Stimulated activated CD8-positive, alpha-beta memory T cell treated with anti-CD3 and anti-CD28 coated beads, Interleukin-7, amount 100 ng/mL, for 4 hours (primary cell): Measurements from ENCODE around the gene CD83.
A peak's percentile ranks its signal among the peaks of the same experiment; 100 is the strongest.
"Not testable (repeated sequence)": the region's sequence is repeated elsewhere in the genome, so short reads cannot be mapped to it uniquely, and the experiment has no call there.

Source experiments
- DNase-seq, 2 donors: peaks; one replicate each; pipeline ENCODE4 v3.0.0-alpha.2; 2020; ENCODE audit warnings: low read depth in 2 of 2

The CD83 gene, protein sequence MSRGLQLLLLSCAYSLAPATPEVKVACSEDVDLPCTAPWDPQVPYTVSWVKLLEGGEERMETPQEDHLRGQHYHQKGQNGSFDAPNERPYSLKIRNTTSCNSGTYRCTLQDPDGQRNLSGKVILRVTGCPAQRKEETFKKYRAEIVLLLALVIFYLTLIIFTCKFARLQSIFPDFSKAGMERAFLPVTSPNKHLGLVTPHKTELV

DNA sequence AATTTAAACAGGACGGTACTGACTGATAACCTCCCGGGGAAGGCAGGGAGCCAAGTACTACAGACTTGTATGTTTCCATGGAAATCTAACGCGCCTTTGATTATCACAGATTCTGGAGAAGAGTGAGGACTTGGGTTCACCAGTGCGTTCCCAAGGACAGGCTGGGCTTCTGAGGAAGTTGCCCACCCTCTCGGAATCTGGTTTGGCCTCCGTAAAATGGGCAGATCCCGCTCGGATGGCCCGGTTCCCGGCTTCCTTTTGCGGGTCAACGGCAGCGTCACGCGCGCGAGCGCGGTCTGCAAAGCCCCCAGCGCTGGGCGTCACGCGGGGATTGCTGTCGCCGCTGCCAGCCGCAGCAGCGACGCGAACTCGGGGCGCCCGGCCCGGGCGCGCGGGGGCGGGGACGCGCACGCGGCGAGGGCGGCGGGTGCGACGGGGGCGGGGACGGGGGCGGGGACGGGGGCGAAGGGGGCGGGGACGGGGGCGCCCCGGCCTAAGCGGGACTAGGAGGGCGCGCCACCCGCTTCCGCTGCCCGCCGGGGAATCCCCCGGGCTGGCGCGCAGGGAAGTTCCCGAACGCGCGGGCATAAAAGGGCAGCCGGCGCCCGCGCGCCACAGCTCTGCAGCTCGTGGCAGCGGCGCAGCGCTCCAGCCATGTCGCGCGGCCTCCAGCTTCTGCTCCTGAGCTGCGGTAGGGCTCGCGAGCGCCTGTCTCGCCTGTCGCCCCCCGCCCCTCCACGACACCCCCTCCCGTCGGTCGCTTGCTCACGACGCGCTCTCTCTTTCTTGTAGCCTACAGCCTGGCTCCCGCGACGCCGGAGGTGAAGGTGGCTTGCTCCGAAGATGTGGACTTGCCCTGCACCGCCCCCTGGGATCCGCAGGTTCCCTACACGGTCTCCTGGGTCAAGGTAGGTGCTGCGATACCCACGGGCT, at the start of gene CD83:
TSS of gene CD83 (plus strand) at position 615 of the 933 bp plus-strand sequence. CDS start at position 655, 40 bp downstream.
- DNase-seq = peak; percentile 66 to 87

DNA sequence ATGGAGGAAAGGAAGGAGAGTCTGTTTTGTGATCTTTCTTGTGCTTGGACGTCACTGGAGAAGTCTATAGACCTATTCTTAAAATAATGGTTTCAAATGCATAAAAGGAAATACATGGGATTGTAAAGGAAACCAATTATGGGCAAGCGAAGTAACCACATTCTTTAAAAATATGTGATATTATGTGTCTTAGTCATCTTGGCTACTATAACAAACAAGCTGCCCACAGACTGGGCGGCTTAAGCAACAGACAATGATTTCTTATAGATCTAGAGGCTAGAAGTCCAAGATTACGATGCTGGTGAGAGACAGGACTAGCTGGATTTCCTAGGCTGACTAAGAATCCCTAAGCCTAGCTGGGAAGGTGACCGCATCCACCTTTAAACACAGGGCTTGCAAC, 49.4 kb upstream of the CD83 start:
- no peak for DNase-seq

DNA sequence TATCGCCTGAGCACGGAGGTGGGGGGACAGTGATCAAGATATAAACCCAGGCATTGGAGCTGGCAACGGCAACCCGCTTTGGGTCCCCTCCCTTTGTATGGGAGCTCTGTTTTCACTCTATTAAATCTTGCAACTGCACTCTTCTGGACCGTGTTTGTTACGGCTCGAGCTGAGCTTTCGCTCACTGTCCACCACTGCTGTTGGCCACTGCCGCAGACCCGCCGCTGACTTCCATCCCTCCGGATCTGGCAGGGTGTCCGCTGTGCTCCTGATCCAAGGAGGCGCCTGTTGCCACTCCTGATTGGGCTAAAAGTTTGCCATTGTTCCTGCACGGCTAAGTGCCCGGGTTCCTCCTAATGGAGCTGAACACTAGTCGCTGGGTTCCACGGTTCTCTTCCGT, 48.9 kb upstream of the CD83 start:
- no peak for DNase-seq

DNA sequence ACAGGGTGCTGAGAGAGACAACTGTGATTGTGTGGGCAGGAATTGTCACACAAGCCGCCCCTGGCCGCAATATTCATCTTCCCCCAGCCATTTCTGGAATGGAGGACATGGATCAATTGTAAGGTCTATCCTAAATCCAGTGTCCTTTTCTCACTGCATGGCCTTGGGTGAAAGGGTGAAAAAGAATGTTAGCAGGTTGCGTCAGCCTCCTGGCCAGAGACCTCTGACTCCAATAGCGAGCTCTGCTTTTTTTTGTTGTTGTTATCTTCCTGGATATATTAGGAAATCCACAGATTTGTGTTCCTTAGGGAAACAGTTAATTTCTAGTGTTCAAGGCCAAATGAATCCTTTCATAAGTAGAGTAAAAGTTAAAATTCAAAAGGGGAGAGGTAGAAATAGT, 47.1 kb upstream of the CD83 start:
- no peak for DNase-seq

DNA sequence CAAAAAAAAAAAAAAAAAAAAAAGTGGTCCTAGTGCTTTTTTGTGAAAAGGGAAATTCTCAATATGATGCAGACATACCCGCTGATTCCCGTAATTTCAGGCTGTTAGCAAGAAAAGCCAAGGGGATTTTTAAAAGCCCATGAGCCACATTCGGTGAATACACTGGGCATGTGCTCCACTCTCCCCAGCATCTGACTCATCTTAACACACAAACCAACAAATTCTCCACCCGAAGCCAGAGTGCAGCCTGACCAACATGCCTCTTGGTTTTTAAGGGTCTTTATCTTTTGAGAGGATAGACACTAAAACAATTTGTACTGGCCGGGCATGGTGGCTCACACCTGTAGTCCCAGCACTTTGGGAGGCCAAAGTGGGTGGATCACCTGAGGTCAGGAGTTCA, 45.5 kb upstream of the CD83 start:
- DNase-seq = no peak

DNA sequence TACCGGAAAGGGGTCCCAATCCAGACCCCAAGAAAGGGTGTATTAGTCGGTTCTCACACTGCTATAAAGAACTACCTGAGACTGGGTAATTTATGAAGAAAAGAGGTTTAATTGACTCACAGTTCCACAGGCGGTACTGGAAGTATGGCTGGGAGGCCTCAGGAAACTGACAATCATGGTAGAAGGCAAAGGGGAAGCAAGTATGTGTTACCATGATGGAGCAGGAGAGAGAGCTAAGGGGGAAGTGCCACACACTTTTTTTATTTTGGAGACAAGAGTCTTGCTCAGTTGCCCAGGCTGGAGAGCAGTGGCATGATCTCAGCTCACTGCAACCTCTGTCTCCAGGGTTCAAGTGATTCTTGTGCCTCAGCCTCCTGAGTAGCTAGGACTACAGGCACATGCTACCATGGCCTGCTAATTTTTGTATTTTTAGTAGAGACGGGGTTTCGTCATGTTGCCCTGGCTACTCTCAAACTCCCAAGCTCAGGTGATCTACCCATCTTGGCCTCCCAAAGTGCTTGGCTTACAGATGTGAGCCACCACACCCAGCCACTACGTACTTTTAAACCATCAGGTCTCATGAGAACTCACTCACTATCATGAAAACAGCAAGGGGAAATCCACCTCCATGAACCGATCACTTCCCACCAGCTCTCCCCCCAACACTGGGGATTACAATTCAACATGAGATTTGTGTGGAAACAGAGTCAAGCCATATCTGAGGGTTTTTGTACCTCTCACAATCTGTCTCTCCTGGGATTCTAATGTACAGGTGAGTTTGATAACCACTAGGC, 43.8 kb upstream of the CD83 start:
- DNase-seq = not testable (repeated sequence)

DNA sequence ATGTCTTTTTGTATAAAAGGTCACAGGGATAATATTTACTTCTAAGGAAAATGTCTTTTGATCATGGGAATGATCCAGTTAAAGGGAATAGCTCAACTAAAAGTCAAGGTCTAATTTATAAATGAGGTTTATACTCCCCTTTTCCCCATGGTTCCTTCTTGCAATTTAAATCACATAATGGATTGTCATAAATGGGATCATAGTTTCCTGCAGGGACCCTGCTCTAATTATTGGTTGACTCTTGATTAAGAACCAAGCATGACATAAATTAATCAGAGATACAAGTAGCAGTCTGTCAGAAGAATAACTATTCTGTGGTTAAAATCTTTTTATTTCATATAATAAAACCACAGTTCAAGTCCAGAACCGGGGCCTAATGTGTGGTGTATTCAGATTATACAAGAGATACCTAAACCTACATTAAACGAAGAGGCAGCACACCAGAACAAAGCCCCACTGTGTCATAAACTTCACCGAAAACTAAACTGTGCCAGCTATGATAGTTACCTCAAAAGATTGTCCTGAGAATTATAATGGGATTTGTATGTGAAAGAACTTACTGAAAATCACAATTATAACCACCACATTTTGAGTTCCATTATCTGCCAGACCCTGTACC, 43.0 kb upstream of the CD83 start:
- DNase-seq = no peak

DNA sequence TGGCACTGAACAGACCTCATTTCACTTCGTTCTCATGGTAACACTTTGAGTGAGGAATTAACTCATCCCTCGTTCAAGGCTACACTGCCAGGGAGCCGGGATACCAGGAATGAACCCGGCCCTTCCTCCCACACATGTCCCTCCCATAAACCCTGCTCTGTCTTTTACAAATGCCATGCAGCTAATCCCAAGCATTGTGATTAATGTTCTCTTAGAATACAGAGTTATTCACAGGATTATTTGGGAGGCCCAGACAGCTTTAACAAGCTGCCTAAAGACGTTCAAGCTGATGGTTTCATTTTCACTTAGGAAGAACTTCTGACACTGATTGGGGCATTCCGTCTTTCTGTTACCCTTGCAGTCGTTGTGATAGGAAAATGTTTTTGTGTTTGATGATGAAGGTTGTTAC, 42.5 kb upstream of the CD83 start:
- DNase-seq = no peak

DNA sequence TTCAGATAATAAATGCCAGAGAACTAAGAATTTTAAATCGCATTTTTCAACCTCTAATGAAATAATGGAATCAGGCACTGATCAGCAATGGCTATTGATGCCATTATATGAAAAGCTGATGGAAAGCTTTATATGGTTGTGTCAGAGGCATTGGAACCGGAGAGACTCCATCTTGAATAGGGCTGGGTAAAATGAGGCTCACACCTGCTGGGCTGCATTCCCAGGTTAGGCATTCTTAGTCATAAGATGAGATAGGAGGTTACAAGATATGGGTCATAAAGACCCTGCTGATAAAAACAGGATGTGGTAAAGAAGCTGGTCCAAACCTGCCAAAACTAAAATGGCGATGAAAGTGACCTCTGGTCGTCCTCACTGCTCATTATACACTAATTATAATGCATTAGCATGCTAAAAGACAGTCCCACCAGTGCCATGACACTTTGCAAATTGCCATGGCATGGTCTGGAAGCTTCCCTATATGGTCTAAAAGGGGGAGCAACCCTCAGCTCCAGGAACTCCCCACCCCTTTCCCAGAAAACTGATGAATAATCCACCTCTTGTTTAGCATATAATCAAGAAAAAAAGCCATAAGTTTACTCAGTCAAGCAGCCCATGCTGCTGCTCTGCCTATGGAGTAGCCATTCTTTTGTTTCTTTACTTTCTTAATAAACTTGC, 40.2 kb upstream of the CD83 start:
- no peak for DNase-seq

DNA sequence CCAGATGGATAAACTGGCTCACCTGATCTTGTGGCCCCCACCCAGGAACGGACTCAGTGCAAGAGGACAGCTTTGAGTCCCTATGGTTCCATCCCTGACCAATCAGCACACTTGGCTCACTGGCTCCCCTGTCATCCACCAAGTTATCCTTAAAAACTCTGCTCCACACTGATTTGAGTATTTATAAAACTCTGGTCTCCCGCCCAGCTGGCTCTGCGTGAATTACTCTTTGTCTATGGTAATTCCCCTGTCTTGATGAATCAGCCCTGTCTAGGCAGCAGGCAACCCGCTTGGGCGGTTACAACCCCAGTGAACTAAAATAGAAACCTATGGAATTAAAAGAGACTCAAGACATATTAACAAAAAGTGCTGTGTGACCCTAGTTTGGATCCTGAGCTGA, 38.1 kb upstream of the CD83 start:
- no peak for DNase-seq

DNA sequence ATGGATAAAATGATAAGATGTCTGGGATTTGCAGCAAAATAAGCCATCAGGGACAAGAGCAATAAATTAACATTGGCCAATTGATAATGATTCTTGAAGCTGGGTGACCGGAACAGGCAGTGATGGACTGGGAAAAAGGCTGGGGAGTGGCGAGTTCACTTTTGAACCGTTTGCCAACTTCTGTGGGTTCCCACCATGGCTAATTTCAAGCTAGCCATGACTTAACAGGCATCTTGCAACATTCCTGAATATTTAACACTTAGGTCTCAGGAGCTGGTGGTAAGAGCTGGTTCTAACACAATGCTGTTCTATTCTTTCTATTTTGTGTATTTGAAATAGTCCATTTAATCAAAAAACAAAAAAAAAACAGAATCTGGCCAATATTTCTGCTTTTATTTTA, 37.6 kb upstream of the CD83 start:
- DNase-seq = no peak

DNA sequence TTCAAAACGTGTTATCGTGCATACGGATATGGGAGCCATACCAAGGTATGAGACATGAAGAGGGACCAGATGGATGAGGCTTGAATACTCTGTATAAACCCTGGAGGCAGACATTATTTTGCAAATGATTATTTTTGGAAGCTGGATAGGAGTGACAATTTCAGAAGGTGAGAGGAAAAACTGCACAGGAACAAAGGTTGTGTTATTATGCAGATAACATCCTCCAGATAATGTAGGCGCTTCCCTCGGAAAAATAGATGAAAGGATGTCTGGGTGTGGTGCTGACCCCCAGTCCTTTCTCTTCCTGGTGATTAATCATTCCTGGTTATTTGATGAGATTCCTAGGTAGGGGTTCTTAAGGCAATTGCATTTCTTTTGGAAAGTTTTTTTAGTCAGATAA, 36.4 kb upstream of the CD83 start:
- DNase-seq = no peak

DNA sequence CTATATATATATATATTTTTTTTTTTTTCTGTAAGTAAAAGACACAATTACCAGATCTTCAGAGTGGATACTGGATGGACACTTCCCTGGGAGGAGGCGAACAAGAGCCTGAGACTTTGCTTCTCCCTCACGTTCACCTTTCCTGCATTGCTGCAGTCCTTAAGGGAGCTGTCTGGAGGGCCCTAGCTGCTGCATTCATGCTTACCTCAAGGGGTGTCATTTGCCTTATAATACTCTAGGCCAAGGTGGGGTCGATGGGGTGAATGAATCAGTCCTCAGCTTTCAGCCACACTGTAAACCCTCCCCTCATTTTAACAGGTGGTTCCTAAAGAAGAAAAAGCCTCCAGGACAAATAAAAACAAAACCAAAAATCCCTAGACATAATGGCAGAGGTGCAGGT, 34.8 kb upstream of the CD83 start:
- no peak for DNase-seq

DNA sequence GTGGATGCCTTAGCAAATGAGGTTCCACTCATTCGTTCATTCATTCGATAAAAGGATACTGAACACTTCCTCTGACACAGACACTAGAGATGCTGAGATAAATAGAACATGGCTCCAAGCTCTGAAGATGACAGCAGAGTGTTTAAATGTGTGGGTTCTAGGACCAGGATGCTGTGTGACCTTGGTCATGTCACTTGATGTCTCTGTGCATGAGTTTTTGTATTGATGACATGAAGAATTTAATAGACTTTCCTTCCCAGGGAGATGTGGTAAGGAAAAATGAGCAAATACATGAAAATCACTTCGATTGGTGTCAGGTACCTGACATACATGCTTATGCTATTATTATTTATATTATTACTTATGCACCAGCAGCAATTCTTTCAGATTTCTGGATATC, 34.3 kb upstream of the CD83 start:
- no peak for DNase-seq

DNA sequence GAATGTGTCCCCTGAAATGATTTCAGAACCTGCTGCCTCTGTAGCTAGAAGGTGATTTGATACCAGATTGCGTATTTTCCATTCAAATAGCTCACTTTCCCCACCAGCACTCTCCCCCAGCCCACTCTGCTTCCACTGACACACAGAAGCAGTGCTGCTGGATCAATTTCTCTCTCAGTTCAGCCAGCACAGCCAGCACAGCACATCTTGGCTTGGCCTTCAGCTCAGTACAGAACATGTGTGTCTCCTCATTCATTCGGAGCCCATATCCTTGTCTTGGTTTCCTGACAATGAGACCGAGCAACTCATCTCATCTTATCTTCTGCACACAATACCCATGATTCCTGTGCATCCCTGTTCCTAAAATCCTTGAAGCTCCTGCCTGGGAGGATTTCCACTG, 33.8 kb upstream of the CD83 start:
- no peak for DNase-seq

DNA sequence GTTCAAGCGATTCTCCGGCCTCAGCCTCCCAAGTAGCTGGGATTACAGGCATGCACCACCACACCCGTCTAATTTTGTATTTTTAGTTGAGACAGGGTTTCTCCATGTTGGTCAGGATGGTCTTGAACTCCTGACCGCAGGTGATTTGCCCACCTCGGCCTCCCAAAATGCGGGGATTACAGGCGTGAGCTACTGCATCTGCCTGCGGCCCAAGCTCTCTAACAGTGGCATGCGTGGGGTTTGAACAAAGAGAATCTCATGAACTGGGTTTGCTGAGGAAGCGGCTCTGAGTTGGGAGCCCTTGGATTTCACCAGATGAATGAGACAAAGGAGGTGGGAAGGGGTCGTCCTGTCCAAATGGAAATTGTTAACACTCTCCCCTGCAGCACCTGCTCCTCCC, 33.2 kb upstream of the CD83 start:
- DNase-seq = no peak

DNA sequence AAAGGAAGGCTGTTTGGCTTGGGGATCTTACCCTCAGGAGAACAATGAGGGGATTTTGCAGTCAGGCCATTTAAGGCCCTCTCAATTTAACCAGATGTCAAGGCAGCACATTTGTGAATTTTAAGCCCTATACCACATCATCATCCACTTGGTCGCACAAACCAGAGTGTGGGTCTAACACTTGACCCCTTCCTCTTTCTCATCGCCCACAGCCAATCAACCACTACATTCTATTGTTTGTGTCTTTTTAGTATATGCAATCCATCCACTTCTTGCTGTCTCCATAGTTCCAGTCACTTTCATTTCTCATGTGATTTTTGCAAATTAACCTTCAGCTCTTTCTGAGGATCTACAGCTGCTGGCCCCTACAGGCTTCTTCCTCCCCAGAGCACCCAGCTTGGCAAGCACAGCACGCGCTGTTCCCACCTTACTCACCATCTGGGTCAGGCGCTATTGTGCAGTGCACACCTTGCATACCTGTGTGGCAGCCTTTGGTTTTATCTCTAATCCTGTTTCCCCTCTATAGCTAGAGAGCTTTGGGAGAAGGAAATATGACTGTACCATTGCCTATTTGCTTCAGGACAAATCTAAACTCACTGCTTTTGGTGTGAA, 32.3 kb upstream of the CD83 start:
- no peak for DNase-seq

DNA sequence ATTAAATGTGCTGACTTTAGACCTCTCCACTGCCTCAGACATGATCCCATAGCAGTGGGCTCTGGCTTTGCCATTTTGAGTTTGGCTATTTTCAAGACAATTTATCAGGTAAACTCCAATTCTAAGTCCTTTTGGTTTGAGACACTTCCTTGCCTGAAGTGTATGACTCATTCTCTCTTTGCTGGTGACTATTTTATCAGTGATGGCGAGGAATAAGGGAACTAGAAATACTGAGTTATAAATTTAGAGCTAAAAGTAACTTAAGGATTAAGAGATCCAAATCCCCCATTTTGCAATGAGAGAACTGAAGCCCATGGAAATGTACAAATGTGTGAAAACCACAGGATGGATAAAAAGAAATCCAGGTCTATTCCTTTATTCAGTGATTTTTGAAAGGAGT, 30.9 kb upstream of the CD83 start:
- no peak for DNase-seq

DNA sequence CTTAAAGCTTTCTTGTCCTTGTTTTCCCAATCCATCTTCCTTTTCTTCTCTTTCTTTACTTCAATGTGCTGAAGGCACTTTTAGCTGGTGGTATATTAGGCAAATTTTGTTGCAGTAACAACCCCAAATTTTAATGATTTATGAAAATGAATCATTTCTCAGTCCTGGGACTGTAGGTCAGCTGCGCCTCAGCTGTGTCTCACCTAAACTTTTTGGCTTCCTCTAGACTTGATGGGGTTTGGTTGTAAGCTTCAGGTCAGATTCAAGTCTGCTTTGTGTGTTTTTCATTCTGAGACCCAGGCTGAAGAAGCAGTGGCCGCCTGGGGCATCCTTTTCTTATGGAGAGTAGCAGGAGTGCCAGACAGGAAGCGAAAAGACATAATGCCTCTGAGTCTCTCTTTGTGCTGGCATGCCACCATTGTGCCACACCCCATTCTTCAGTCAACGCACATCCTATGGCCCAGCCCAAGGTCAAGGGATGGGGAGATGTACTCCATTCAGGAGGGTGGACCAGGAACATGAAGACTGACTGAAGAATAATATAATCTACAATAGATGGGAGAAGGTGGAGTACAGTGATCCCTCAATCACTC, 28.9 kb upstream of the CD83 start:
- no peak for DNase-seq

DNA sequence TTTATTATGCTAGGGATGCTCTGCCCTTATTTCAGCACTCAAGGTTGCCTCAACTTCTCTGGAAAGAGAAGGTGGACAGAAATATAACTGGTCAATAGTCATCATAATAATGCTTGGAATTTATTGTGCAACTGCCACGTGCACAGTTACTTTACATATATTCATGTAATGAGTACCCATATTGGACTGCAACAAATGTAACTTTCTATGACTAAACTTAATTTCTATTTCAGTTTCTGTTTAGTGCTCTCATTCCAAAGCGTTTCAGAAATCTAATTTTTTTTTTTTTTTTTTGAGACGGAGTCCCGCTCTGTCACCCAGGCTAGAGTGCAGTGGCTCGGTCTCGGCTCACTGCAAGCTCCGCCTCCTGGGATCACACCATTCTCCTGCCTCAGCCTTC, 28.3 kb upstream of the CD83 start:
- DNase-seq = no peak
